ENCODE measurements around the gene LRRC4C. TPM values are rescaled to one million over a fixed set of nuclear protein-coding genes. Genes with fewer than 3 reads are reported as not detected.

Gene LRRC4C
- total RNA-seq, 1 donor from 2014 or later: 16.9 TPM

DNA sequence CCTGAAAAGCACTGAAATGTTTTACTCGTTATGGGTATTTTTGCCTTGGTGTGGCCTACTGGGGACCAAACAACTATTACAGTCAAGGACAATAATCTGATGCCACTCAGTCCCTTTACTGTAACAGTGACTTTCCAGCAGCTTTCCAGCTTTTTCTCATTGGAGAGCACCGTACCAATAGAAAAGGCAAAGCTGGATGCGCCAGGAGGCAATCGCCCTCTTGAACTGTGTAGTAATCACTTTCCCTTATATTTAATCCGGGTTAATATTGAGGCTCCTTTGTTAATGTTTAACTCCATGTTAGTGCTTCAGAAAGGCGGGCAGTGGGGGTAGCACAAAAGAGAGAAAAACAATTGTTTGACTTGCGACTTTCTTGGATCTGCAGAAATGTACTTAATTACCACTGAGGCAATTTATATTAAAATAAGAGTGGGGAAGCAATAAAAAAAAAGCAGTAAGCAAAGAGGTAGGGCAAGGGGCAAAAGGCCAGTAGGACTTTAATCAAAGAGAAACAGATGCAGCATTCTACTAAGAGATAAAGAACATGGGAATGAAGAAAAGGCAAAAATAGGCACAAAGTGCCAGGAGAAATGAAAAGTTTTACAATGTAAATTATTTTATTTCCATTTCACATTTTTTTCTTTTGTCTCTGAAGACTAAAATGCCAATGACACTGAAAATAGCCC lies 81.6 kb downstream of the LRRC4C start:
- no peaks in the 10 kb centered on the region for H3K9me3 Mint-ChIP-seq
- no peak overlapping the region for H3K27ac Mint-ChIP-seq
- no peak overlapping the region for H3K4me3 Mint-ChIP-seq
- DNase-seq (ENCODE audit: low spot score in 2 of 2, unreplicated experiment in 2 of 2): no peak
- H3K4me1 Mint-ChIP-seq: no peaks in the 10 kb centered on the region
- TF ChIP-seq, protein P1, sequence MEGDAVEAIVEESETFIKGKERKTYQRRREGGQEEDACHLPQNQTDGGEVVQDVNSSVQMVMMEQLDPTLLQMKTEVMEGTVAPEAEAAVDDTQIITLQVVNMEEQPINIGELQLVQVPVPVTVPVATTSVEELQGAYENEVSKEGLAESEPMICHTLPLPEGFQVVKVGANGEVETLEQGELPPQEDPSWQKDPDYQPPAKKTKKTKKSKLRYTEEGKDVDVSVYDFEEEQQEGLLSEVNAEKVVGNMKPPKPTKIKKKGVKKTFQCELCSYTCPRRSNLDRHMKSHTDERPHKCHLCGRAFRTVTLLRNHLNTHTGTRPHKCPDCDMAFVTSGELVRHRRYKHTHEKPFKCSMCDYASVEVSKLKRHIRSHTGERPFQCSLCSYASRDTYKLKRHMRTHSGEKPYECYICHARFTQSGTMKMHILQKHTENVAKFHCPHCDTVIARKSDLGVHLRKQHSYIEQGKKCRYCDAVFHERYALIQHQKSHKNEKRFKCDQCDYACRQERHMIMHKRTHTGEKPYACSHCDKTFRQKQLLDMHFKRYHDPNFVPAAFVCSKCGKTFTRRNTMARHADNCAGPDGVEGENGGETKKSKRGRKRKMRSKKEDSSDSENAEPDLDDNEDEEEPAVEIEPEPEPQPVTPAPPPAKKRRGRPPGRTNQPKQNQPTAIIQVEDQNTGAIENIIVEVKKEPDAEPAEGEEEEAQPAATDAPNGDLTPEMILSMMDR (IDR thresholded peaks at IDR 0.05; ENCODE audit: unreplicated experiment): no peak
- no peaks in the 10 kb centered on the region for H3K36me3 Mint-ChIP-seq
- no peaks in the 10 kb centered on the region for H3K27me3 Mint-ChIP-seq (ENCODE audit: low read depth)

DNA sequence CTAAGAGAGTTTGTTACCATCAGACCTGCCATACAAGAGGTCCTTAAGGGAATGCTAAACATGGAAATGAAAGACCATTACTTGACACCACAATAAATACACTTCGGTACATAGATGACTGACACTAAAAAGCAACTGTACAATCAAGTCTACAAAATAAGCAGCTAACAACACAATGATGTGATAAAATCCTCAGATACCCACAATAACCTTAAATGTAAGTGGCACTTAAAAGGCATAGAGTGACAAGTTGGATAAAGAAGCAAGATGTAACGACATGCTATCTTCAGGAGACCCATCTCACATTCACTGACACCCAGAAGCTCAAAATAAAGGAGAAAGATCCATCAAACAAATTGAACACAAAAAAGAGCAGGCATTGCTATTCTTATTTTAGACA lies 107.6 kb downstream of the LRRC4C start:
- Mint-ChIP-seq H3K27ac (no peak overlapping the region), H3K4me1 (no peaks in the 10 kb centered on the region), H3K36me3 (no peaks in the 10 kb centered on the region), H3K27me3 (ENCODE audit: low read depth) (peaks cover 6% of the 10 kb centered on the region), H3K9me3 (no peaks in the 10 kb centered on the region), H3K4me3 (no peak overlapping the region)
- TF ChIP-seq, protein P1 (IDR thresholded peaks at IDR 0.05; ENCODE audit: unreplicated experiment): no peak
- DNase-seq (ENCODE audit: low spot score in 2 of 2, unreplicated experiment in 2 of 2): no peak

DNA sequence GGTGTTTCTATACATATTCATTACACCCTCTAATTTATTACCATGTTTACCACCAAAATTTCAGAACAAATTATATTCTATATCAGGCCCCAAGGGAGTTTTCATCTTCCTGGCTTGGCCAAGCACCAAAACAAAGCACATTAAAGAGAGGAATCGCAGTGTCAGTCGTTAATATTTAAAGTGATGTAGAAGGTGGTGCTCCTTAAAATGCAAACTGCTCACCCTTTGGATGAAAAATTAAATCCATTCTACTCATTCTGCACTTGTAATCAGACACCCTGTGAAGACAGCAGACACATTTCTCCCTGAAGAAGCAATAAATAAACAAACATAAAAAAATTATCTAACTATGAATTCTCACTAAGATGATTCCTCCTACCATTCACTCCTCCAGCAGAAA lies 113.4 kb downstream of the LRRC4C start:
- Mint-ChIP-seq H3K27ac (no peak overlapping the region), H3K4me3 (no peak overlapping the region), H3K36me3 (no peaks in the 10 kb centered on the region), H3K9me3 (no peaks in the 10 kb centered on the region), H3K4me1 (no peaks in the 10 kb centered on the region), H3K27me3 (ENCODE audit: low read depth) (no peaks in the 10 kb centered on the region)
- no peak for DNase-seq (ENCODE audit: low spot score in 2 of 2, unreplicated experiment in 2 of 2)
- TF ChIP-seq, protein P1 (IDR thresholded peaks at IDR 0.05; ENCODE audit: unreplicated experiment): no peak

DNA sequence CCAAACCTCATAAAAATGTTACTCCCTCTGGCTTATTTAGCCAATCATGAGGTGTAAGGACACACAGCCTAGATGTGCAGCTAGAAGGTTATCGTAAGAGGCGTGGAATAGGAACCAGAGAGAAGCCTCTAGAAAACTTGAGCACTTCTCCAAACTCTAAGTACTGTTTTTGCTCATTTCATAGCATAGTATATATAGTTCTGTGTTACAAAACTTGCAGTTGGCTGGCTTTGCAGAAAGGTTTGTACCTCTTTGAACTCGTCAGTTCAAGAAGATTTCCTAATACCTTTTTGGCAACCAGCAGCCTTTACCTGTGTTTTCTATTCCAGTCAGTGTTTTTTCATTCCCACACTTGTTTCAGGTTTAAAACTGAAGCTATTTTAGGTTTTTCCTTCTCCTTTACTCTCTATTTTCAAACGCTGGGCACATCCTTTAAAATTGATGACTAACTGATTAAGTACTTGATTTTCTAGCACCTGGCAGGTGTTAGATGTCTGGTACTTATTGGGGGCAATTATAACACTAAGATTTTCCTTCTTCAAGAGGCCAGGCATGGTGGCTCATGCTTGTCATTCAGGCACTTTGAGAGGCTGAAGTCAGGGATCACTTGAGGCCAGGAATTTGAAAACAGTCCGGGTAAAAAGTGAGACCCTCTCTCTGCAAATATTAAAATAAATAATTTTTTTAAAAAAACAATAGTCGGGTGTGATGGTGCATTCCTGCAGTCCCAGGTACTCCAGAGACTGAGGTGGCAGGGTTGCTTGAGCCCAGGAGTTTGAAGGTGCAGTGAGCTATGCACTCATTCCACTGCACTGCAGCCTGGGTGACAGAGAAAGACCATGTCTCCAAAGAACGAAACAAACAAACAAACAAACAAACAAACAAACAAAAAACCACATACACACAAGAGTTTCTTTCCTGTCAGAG lies 125.2 kb downstream of the LRRC4C start:
- Mint-ChIP-seq H3K4me1 (no peaks in the 10 kb centered on the region), H3K27me3 (ENCODE audit: low read depth) (peaks cover 4% of the 10 kb centered on the region), H3K27ac (no peak overlapping the region), H3K4me3 (no peak overlapping the region), H3K36me3 (no peaks in the 10 kb centered on the region), H3K9me3 (peaks cover 3% of the 10 kb centered on the region)
- no peak for DNase-seq (ENCODE audit: low spot score in 2 of 2, unreplicated experiment in 2 of 2)
- TF ChIP-seq, protein P1 (IDR thresholded peaks at IDR 0.05; ENCODE audit: unreplicated experiment): no peak

DNA sequence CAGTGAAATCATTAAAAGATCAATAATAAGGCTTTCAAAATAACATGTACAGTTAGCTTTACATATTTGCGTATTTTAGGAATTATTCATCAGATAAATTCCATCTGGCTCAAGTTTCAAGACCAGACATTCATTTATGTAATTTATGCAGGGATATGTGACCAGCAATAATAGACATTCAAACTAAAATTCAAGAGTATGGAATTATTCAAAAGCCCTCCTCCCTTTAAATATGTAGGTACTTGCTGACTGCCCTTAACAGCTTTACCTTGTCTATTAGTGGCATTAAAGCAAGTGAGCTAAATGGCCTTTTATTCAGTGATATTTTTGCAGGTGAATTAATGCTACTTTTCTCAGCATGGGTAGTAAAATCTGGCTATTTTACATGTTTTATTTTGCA lies 126.1 kb downstream of the LRRC4C start:
- H3K9me3 Mint-ChIP-seq: peaks cover 3% of the 10 kb centered on the region
- no peak for DNase-seq (ENCODE audit: low spot score in 2 of 2, unreplicated experiment in 2 of 2)
- TF ChIP-seq, protein P1 (IDR thresholded peaks at IDR 0.05; ENCODE audit: unreplicated experiment): no peak
- no peaks in the 10 kb centered on the region for H3K4me1 Mint-ChIP-seq
- H3K4me3 Mint-ChIP-seq: no peak overlapping the region
- no peaks in the 10 kb centered on the region for H3K36me3 Mint-ChIP-seq
- no peak overlapping the region for H3K27ac Mint-ChIP-seq
- peaks cover 4% of the 10 kb centered on the region for H3K27me3 Mint-ChIP-seq (ENCODE audit: low read depth)

Data from mesothelial cell of epicardium (in vitro differentiated cells).